GM23338 (cell line): ENCODE data around the gene CLSTN2. TPM values are rescaled to one million over a fixed set of nuclear protein-coding genes. Genes with fewer than 3 reads are reported as not detected.
A peak's percentile ranks its signal among the peaks of the same experiment; 100 is the strongest.

Source experiments
- ATAC-seq: fragments of 200-7000 bp; cut with Tn5 transposase; 3 replicates; pipeline ENCODE4 v1.9.1; 2020
- DNase-seq: peaks from one replicate; pipeline ENCODE4 v3.0.0-alpha.2; 2015; ENCODE audit warnings: low spot score
- H2AFZ ChIP-seq: fragments of 200-600 bp; sonication (generic); 2 replicates; pipeline ENCODE4 v1.8.0; 2016; ENCODE audit warnings: antibody characterized with exemption, mild to moderate bottlenecking, moderate library complexity
- H3F3A ChIP-seq: fragments of 200-600 bp; sonication (generic); replicated peaks from 2 replicates; pipeline ENCODE4 v1.8.0; 2017; ENCODE audit warnings: antibody characterized with exemption, mixed run types, low read depth
- H3K27ac ChIP-seq: fragments of 200-600 bp; sonication (generic); 2 replicates; pipeline ENCODE4 v1.6.1; 2016; ENCODE audit warnings: low read depth
- H3K27me3 ChIP-seq: fragments of 200-600 bp; sonication (generic); 2 replicates; pipeline ENCODE4 v1.8.0; 2016; ENCODE audit warnings: mild to moderate bottlenecking, mixed run types, moderate library complexity; ENCODE audit not compliant: insufficient read depth
- H3K36me3 ChIP-seq: fragments of 200-600 bp; sonication (generic); 2 replicates; pipeline ENCODE4 v1.8.0; 2016; ENCODE audit warnings: mild to moderate bottlenecking; ENCODE audit not compliant: insufficient read depth
- H3K4me1 ChIP-seq: fragments of 200-600 bp; sonication (generic); 2 replicates; pipeline ENCODE4 v1.8.0; 2016; ENCODE audit warnings: mild to moderate bottlenecking, moderate library complexity; ENCODE audit not compliant: insufficient read depth
- H3K4me2 ChIP-seq: fragments of 200-600 bp; sonication (generic); 2 replicates; pipeline ENCODE4 v1.7.1; 2017; ENCODE audit warnings: mixed run types
- H3K4me3 ChIP-seq: fragments of 200-600 bp; sonication (generic); 2 replicates; pipeline ENCODE4 v1.6.1; 2016; ENCODE audit warnings: mixed run types
- H3K79me2 ChIP-seq: fragments of 200-600 bp; sonication (generic); replicated peaks from 2 replicates; pipeline ENCODE4 v1.8.0; 2017; ENCODE audit warnings: mild to moderate bottlenecking; ENCODE audit not compliant: insufficient read depth
- H3K9me2 ChIP-seq: fragments of 200-600 bp; sonication (generic); 2 replicates; pipeline ENCODE4 v1.8.0; 2017; ENCODE audit not compliant: insufficient read depth
- H4K20me1 ChIP-seq: fragments of 200-600 bp; sonication (generic); replicated peaks from 2 replicates; pipeline ENCODE4 v1.8.0; 2017; ENCODE audit warnings: mild to moderate bottlenecking; ENCODE audit not compliant: insufficient read depth
- H3K27ac Mint-ChIP-seq: 2 replicates; pipeline ENCODE4 v1.8.0; 2020; ENCODE audit warnings: inconsistent platforms, mild to moderate bottlenecking, moderate library complexity, mixed read lengths
- H3K27me3 Mint-ChIP-seq: 3 replicates; pipeline ENCODE4 v1.8.0; 2022; ENCODE audit warnings: low read depth, mild to moderate bottlenecking, moderate library complexity, mixed read lengths, inconsistent platforms; ENCODE audit not compliant: insufficient read depth, poor library complexity
- H3K36me3 Mint-ChIP-seq: 3 replicates; pipeline ENCODE4 v1.8.0; 2021; ENCODE audit warnings: low read depth, mild to moderate bottlenecking, inconsistent platforms, moderate library complexity, mixed read lengths
- H3K4me1 Mint-ChIP-seq: 3 replicates; pipeline ENCODE4 v1.8.0; 2020; ENCODE audit warnings: mild to moderate bottlenecking, inconsistent platforms, mixed read lengths
- H3K4me3 Mint-ChIP-seq: 3 replicates; pipeline ENCODE4 v1.8.0; 2021; ENCODE audit warnings: moderate library complexity, mild to moderate bottlenecking, inconsistent platforms, mixed read lengths
- H3K9me3 Mint-ChIP-seq: 3 replicates; pipeline ENCODE4 v1.8.0; 2020; ENCODE audit warnings: moderate library complexity, mild to moderate bottlenecking, inconsistent platforms, mixed read lengths
- CREB1 ChIP-seq: fragments of 250-450 bp; sonication (Bioruptor Pico); IDR thresholded peaks from 2 replicates; pipeline ENCODE4 v1.5.0; 2020; ENCODE audit warnings: low read depth, mild to moderate bottlenecking, moderate library complexity
- CTCF ChIP-seq, 2 experiments: fragments of 200-600 bp in 1 of 2; sonication (generic) in 1 of 2; conservative IDR thresholded peaks; 2 replicates each; pipeline versions ENCODE4 v1.5.1 to v1.6.1; 2016 to 2017; ENCODE audit warnings: antibody characterized with exemption in 2 of 2, low read depth in 2 of 2, mild to moderate bottlenecking in 2 of 2, moderate library complexity in 1 of 2
- EZH2 ChIP-seq: fragments of 200-600 bp; sonication (generic); IDR thresholded peaks from one replicate; pipeline ENCODE4 v1.8.0; 2017; ENCODE audit warnings: antibody characterized with exemption, mild to moderate bottlenecking, low read depth; ENCODE audit not compliant: unreplicated experiment
- REST ChIP-seq: IDR thresholded peaks from one replicate; pipeline ENCODE4 v1.6.1; 2018; ENCODE audit warnings: antibody characterized with exemption; ENCODE audit not compliant: unreplicated experiment
- ZNF114 ChIP-seq: fragments of 250-450 bp; sonication (Bioruptor Pico); IDR thresholded peaks from 2 replicates; pipeline ENCODE4 v1.5.0; 2020; ENCODE audit warnings: mild to moderate bottlenecking, moderate library complexity
- ZNF331 ChIP-seq: fragments of 250-450 bp; sonication (Bioruptor Pico); IDR thresholded peaks from 2 replicates; pipeline ENCODE4 v1.5.0; 2020; ENCODE audit warnings: low read depth, mild to moderate bottlenecking, moderate library complexity
- polyA plus RNA-seq: library from polyadenylated mRNA; unstranded; fragments of >200 nt; fragmentation: Nextera tagmentation; extraction: Ambion mirVana; gene quantifications from 2 replicates; pipeline ENCODE4 v1.2.1, GENCODE V29; 2016
- total RNA-seq: library from RNA; depleted of rRNA; stranded (reverse); fragments of >200 nt; shearing (Covaris generic); gene quantifications from 2 replicates; pipeline ENCODE4 v1.2.3, GENCODE V29; 2014
- TF ChIP-seq, protein P1 (sequence below): IDR thresholded peaks from 2 replicates; pipeline ENCODE4 v1.6.1; 2016; ENCODE audit warnings: antibody characterized with exemption
- TF ChIP-seq, protein P2 (sequence below): fragments of 250-450 bp; sonication (Bioruptor Pico); IDR thresholded peaks from 2 replicates; pipeline ENCODE4 v1.5.0; 2020; ENCODE audit warnings: mild to moderate bottlenecking, moderate library complexity

The CLSTN2 gene
- total and polyA plus RNA-seq, 2 experiments from 2014 or later, result 0.11 to 0.83 TPM

- no peaks in the 10 kb centered on the region for H3K79me2 ChIP-seq
- H2AFZ ChIP-seq, result no peak overlapping the region
- no peaks in the 10 kb centered on the region for H3K36me3 ChIP-seq
- H3K9me2 ChIP-seq, result peaks cover 23% of the 10 kb centered on the region
- no peak overlapping the region for H3K4me3 ChIP-seq
- Mint-ChIP-seq H3K27ac (0 out of 2 replicates have a peak overlapping the region, but pooled peaks have one; percentile 52), H3K27me3 (peaks cover 3% of the 10 kb centered on the region), H3K36me3 (no peaks in the 10 kb centered on the region; the same call in 2 of the 3 replicates), H3K4me1 (peaks cover 28% of the 10 kb centered on the region), H3K4me3 (no peak overlapping the region), H3K9me3 (no peaks in the 10 kb centered on the region; the same call in 2 of the 3 replicates)
- DNase-seq, result no peak
- TF ChIP-seq REST (no peak), CTCF (conservative IDR thresholded peaks at IDR 0.05; ENCODE audit: low read depth in 2 of 2) (no peak), ZNF331 (CRISPR knock-in tag) (no peak), EZH2 (no peak), CREB1 (CRISPR knock-in tag) (no peak), ZNF114 (no peak)
- TF ChIP-seq, protein P1, sequence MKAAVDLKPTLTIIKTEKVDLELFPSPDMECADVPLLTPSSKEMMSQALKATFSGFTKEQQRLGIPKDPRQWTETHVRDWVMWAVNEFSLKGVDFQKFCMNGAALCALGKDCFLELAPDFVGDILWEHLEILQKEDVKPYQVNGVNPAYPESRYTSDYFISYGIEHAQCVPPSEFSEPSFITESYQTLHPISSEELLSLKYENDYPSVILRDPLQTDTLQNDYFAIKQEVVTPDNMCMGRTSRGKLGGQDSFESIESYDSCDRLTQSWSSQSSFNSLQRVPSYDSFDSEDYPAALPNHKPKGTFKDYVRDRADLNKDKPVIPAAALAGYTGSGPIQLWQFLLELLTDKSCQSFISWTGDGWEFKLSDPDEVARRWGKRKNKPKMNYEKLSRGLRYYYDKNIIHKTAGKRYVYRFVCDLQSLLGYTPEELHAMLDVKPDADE, result no peak
- TF ChIP-seq, protein P2, sequence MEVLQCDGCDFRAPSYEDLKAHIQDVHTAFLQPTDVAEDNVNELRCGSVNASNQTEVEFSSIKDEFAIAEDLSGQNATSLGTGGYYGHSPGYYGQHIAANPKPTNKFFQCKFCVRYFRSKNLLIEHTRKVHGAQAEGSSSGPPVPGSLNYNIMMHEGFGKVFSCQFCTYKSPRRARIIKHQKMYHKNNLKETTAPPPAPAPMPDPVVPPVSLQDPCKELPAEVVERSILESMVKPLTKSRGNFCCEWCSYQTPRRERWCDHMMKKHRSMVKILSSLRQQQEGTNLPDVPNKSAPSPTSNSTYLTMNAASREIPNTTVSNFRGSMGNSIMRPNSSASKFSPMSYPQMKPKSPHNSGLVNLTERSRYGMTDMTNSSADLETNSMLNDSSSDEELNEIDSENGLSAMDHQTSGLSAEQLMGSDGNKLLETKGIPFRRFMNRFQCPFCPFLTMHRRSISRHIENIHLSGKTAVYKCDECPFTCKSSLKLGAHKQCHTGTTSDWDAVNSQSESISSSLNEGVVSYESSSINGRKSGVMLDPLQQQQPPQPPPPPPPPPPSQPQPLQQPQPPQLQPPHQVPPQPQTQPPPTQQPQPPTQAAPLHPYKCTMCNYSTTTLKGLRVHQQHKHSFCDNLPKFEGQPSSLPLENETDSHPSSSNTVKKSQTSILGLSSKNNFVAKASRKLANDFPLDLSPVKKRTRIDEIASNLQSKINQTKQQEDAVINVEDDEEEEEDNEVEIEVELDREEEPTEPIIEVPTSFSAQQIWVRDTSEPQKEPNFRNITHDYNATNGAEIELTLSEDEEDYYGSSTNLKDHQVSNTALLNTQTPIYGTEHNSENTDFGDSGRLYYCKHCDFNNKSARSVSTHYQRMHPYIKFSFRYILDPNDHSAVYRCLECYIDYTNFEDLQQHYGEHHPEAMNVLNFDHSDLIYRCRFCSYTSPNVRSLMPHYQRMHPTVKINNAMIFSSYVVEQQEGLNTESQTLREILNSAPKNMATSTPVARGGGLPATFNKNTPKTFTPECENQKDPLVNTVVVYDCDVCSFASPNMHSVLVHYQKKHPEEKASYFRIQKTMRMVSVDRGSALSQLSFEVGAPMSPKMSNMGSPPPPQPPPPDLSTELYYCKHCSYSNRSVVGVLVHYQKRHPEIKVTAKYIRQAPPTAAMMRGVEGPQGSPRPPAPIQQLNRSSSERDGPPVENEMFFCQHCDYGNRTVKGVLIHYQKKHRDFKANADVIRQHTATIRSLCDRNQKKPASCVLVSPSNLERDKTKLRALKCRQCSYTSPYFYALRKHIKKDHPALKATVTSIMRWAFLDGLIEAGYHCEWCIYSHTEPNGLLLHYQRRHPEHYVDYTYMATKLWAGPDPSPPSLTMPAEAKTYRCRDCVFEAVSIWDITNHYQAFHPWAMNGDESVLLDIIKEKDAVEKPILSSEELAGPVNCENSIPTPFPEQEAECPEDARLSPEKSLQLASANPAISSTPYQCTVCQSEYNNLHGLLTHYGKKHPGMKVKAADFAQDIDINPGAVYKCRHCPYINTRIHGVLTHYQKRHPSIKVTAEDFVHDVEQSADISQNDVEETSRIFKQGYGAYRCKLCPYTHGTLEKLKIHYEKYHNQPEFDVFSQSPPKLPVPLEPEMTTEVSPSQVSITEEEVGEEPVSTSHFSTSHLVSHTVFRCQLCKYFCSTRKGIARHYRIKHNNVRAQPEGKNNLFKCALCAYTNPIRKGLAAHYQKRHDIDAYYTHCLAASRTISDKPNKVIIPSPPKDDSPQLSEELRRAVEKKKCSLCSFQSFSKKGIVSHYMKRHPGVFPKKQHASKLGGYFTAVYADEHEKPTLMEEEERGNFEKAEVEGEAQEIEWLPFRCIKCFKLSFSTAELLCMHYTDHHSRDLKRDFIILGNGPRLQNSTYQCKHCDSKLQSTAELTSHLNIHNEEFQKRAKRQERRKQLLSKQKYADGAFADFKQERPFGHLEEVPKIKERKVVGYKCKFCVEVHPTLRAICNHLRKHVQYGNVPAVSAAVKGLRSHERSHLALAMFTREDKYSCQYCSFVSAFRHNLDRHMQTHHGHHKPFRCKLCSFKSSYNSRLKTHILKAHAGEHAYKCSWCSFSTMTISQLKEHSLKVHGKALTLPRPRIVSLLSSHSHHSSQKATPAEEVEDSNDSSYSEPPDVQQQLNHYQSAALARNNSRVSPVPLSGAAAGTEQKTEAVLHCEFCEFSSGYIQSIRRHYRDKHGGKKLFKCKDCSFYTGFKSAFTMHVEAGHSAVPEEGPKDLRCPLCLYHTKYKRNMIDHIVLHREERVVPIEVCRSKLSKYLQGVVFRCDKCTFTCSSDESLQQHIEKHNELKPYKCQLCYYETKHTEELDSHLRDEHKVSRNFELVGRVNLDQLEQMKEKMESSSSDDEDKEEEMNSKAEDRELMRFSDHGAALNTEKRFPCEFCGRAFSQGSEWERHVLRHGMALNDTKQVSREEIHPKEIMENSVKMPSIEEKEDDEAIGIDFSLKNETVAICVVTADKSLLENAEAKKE (CRISPR knock-in tag), result no peak
- peaks cover 13% of the 10 kb centered on the region for H3K4me1 ChIP-seq
- no peaks in the 10 kb centered on the region for H4K20me1 ChIP-seq
- peak; percentile 22; the same call in 2 of the 3 replicates for ATAC-seq
- no peaks in the 10 kb centered on the region for H3K27me3 ChIP-seq
- H3F3A ChIP-seq, result 0 out of 2 replicates have a peak, but pooled peaks cover 6% of the 10 kb centered on the region
- peak overlapping the region; percentile 71; the same call in 1 of the 2 replicates for H3K27ac ChIP-seq
- H3K4me2 ChIP-seq, result peak overlapping the region; percentile 42
Observed at GRCh38 chr3:140341203-140341602, 406.2 kb downstream of the CLSTN2 start.
